ENCODE data around the gene DDRGK1.

DNA sequence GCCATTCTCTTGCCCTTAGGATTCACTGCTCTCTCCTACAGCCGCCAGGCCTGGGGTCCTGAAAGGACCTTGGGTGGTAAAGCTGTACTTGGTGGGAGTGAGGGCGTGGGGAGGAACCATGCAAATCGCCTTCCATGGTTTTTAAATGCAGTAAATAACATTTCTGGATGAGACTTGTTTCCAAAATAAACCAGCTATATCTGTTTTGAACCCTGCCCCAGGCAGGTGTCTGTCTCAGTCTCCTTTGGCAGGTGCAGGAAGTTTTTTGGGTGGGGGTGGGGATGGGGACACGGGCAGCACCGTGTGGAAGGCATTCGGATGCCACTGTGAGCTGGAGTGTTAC, 19.1 kb upstream of the DDRGK1 start:
- TF ChIP-seq, protein P1, sequence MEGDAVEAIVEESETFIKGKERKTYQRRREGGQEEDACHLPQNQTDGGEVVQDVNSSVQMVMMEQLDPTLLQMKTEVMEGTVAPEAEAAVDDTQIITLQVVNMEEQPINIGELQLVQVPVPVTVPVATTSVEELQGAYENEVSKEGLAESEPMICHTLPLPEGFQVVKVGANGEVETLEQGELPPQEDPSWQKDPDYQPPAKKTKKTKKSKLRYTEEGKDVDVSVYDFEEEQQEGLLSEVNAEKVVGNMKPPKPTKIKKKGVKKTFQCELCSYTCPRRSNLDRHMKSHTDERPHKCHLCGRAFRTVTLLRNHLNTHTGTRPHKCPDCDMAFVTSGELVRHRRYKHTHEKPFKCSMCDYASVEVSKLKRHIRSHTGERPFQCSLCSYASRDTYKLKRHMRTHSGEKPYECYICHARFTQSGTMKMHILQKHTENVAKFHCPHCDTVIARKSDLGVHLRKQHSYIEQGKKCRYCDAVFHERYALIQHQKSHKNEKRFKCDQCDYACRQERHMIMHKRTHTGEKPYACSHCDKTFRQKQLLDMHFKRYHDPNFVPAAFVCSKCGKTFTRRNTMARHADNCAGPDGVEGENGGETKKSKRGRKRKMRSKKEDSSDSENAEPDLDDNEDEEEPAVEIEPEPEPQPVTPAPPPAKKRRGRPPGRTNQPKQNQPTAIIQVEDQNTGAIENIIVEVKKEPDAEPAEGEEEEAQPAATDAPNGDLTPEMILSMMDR (IDR thresholded peaks at IDR 0.05; ENCODE audit: poor library complexity, severe bottlenecking) = no peak
- no peak for TF ChIP-seq POLR2AphosphoS5 (IDR thresholded peaks at IDR 0.05)
- TF ChIP-seq, protein P2, sequence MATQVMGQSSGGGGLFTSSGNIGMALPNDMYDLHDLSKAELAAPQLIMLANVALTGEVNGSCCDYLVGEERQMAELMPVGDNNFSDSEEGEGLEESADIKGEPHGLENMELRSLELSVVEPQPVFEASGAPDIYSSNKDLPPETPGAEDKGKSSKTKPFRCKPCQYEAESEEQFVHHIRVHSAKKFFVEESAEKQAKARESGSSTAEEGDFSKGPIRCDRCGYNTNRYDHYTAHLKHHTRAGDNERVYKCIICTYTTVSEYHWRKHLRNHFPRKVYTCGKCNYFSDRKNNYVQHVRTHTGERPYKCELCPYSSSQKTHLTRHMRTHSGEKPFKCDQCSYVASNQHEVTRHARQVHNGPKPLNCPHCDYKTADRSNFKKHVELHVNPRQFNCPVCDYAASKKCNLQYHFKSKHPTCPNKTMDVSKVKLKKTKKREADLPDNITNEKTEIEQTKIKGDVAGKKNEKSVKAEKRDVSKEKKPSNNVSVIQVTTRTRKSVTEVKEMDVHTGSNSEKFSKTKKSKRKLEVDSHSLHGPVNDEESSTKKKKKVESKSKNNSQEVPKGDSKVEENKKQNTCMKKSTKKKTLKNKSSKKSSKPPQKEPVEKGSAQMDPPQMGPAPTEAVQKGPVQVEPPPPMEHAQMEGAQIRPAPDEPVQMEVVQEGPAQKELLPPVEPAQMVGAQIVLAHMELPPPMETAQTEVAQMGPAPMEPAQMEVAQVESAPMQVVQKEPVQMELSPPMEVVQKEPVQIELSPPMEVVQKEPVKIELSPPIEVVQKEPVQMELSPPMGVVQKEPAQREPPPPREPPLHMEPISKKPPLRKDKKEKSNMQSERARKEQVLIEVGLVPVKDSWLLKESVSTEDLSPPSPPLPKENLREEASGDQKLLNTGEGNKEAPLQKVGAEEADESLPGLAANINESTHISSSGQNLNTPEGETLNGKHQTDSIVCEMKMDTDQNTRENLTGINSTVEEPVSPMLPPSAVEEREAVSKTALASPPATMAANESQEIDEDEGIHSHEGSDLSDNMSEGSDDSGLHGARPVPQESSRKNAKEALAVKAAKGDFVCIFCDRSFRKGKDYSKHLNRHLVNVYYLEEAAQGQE (IDR thresholded peaks at IDR 0.05; ENCODE audit: borderline replicate concordance) = no peak
- no peak for TF ChIP-seq EP300 (conservative IDR thresholded peaks at IDR 0.05; ENCODE audit: poor library complexity, severe bottlenecking)
- TF ChIP-seq SMC3 (conservative IDR thresholded peaks at IDR 0.05; ENCODE audit: poor library complexity) = no peak
- no peak for TF ChIP-seq EZH2 (IDR thresholded peaks at IDR 0.05; ENCODE audit: borderline replicate concordance, insufficient read depth, low read length, poor library complexity, severe bottlenecking)
